NK-92 (cell line): ENCODE data around the gene DDIT3.
A peak's percentile ranks its signal among the peaks of the same experiment; 100 is the strongest.
"Not testable (repeated sequence)": the region's sequence is repeated elsewhere in the genome, so short reads cannot be mapped to it uniquely, and the experiment has no call there.

Experiments used
- DNase-seq: peaks from one replicate; lab custom pipeline; 2025; ENCODE audit not compliant: unreplicated experiment; lab: John Stamatoyannopoulos, UW

Gene DDIT3

GRCh38 chr12:57520053-57520818 lies at the start of gene DDIT3:
DDIT3 (minus strand) TSS chr12:57520514; CDS start chr12:57517406, 3,108 bp downstream.
- DNase-seq = peak; percentile 96

- no peak for DNase-seq
Measured at GRCh38 chr12:57569858-57570257, 49.5 kb upstream of the DDIT3 start.

- DNase-seq = no peak
Measured at GRCh38 chr12:57568838-57569237, 48.5 kb upstream of the DDIT3 start.

GRCh38 chr12:57564178-57564740 lies 43.9 kb upstream of the DDIT3 start:
- DNase-seq = no peak

- DNase-seq = no peak
Measured at GRCh38 chr12:57563358-57563757, 43.0 kb upstream of the DDIT3 start.

- DNase-seq = not testable (repeated sequence)
Measured at GRCh38 chr12:57561117-57561516, 40.8 kb upstream of the DDIT3 start.

GRCh38 chr12:57560516-57560915 lies 40.2 kb upstream of the DDIT3 start:
- DNase-seq = no peak

GRCh38 chr12:57558864-57559263 lies 38.5 kb upstream of the DDIT3 start:
- no peak for DNase-seq

GRCh38 chr12:57554897-57555296 lies 34.6 kb upstream of the DDIT3 start:
- no peak for DNase-seq

GRCh38 chr12:57554453-57554852 lies 34.1 kb upstream of the DDIT3 start:
- no peak for DNase-seq

- no peak for DNase-seq
Measured at GRCh38 chr12:57553343-57554202, 33.3 kb upstream of the DDIT3 start.

- DNase-seq = no peak
Measured at GRCh38 chr12:57552835-57553313, 32.6 kb upstream of the DDIT3 start.

- no peak for DNase-seq
Measured at GRCh38 chr12:57552306-57552651, 32.0 kb upstream of the DDIT3 start.

- no peak for DNase-seq
Measured at GRCh38 chr12:57551637-57552305, 31.5 kb upstream of the DDIT3 start.

GRCh38 chr12:57550641-57551549 lies 30.6 kb upstream of the DDIT3 start:
- no peak for DNase-seq

GRCh38 chr12:57549909-57550640 lies 29.8 kb upstream of the DDIT3 start, which contains the start of gene KIF5A:
KIF5A (plus strand) TSS chr12:57550044; CDS start chr12:57550272, 228 bp downstream.
- no peak for DNase-seq

GRCh38 chr12:57549203-57549908 lies 29.0 kb upstream of the DDIT3 start:
- DNase-seq = no peak

- DNase-seq = no peak
Measured at GRCh38 chr12:57548488-57548887, 28.2 kb upstream of the DDIT3 start.

GRCh38 chr12:57548013-57548315 lies 27.6 kb upstream of the DDIT3 start:
- DNase-seq = no peak
